IMR-90 (cell line): ENCODE data around the gene ITGA5. TPM values are rescaled to one million over a fixed set of nuclear protein-coding genes. Genes with fewer than 3 reads are reported as not detected.

Source experiments
- ATAC-seq: fragments of 200-7000 bp; cut with Tn5 transposase; 2 replicates; pipeline ENCODE4 v1.9.1; 2020; ENCODE audit warnings: low read depth, mild to moderate bottlenecking, moderate library complexity
- BruUV-seq: library from RNA; stranded (reverse); fragments of 400-500 nt; replicated peaks from 2 replicates; lab custom pipeline; 2021; lab: Mats Ljungman, UMichigan
- CTCF ChIA-PET: fragments of 300-600 bp; formaldehyde crosslinking; extraction: SDS; loops from one replicate; lab custom pipeline; 2021; ENCODE audit warnings: antibody characterized with exemption; lab: Yijun Ruan, JAX
- POLR2A ChIA-PET: fragments of 300-600 bp; sonication (Branson Sonifier 250); formaldehyde crosslinking; loops from one replicate; lab custom pipeline; 2022; ENCODE audit warnings: antibody characterized with exemption; ENCODE audit not compliant: unreplicated experiment; lab: Charles Lee
- DNase-seq: peaks from one replicate; pipeline ENCODE4 v3.0.0; 2013
- H2AFZ ChIP-seq: replicated peaks from 2 replicates; pipeline ENCODE3; 2013; ENCODE audit warnings: low read length, mild to moderate bottlenecking; ENCODE audit not compliant: poor library complexity
- H2AK5ac ChIP-seq: 2 replicates; pipeline ENCODE4 v1.6.1; 2013; ENCODE audit warnings: low read depth, low read length, inconsistent platforms
- H2AK9ac ChIP-seq: replicated peaks from 2 replicates; pipeline ENCODE3; 2013; ENCODE audit warnings: mild to moderate bottlenecking, low read depth, low read length, moderate library complexity; ENCODE audit not compliant: poor library complexity
- H2BK120ac ChIP-seq: 2 replicates; pipeline ENCODE4 v1.6.1; 2013; ENCODE audit warnings: low read depth, low read length, inconsistent platforms
- H2BK15ac ChIP-seq: 3 replicates; pipeline ENCODE4 v1.6.1; 2013; ENCODE audit warnings: low read depth, low read length, inconsistent platforms
- H2BK20ac ChIP-seq: 2 replicates; pipeline ENCODE4 v1.6.1; 2013; ENCODE audit warnings: low read depth, mild to moderate bottlenecking, inconsistent platforms, low read length, moderate library complexity
- H2BK5ac ChIP-seq: 2 replicates; pipeline ENCODE4 v1.6.1; 2013; ENCODE audit warnings: mild to moderate bottlenecking, low read depth, low read length, inconsistent platforms; ENCODE audit not compliant: poor library complexity, severe bottlenecking
- H3K14ac ChIP-seq: replicated peaks from 2 replicates; pipeline ENCODE4 v1.6.1; 2013; ENCODE audit warnings: low read depth, low read length, inconsistent platforms
- H3K18ac ChIP-seq: 2 replicates; pipeline ENCODE4 v1.6.1; 2013; ENCODE audit warnings: low read depth, low read length, control low read depth
- H3K23ac ChIP-seq: 2 replicates; pipeline ENCODE4 v1.6.1; 2013; ENCODE audit warnings: low read depth, low read length, inconsistent platforms
- H3K27ac ChIP-seq: 2 replicates; pipeline ENCODE4 v1.5.1; 2013; ENCODE audit warnings: mild to moderate bottlenecking, control low read depth, low read length; ENCODE audit not compliant: insufficient read depth
- H3K27me3 ChIP-seq: 2 replicates; pipeline ENCODE4 v1.6.1; 2013; ENCODE audit warnings: low read length; ENCODE audit not compliant: control insufficient read depth, insufficient read depth
- H3K36me3 ChIP-seq: 2 replicates; pipeline ENCODE4 v1.6.1; 2013; ENCODE audit warnings: low read length, mixed read lengths; ENCODE audit not compliant: control insufficient read depth, insufficient read depth
- H3K4ac ChIP-seq: 2 replicates; pipeline ENCODE4 v1.6.1; 2013; ENCODE audit warnings: low read depth, low read length, inconsistent platforms
- H3K4me1 ChIP-seq: 2 replicates; pipeline ENCODE4 v1.6.1; 2013; ENCODE audit warnings: low read length, mixed read lengths; ENCODE audit not compliant: control insufficient read depth, insufficient read depth
- H3K4me2 ChIP-seq: 2 replicates; pipeline ENCODE4 v1.6.1; 2013; ENCODE audit warnings: low read depth, mild to moderate bottlenecking, control low read depth, low read length, moderate library complexity
- H3K4me3 ChIP-seq: 2 replicates; pipeline ENCODE4 v1.5.1; 2013; ENCODE audit warnings: low read depth, mild to moderate bottlenecking, control low read depth, low read length, moderate library complexity; ENCODE audit not compliant: insufficient read depth
- H3K56ac ChIP-seq: 2 replicates; pipeline ENCODE4 v1.6.1; 2013; ENCODE audit warnings: low read length, inconsistent platforms; ENCODE audit not compliant: insufficient read depth; ENCODE audit errors: extremely low read depth
- H3K79me1 ChIP-seq, 2 experiments: 2 replicates each; pipeline ENCODE4 v1.6.1; 2013; ENCODE audit warnings: low read length in 2 of 2, inconsistent platforms in 1 of 2, low read depth in 1 of 2
- H3K9ac ChIP-seq: 2 replicates; pipeline ENCODE4 v1.6.1; 2013; ENCODE audit warnings: low read depth, low read length, control low read depth
- H3K9me1 ChIP-seq: 2 replicates; pipeline ENCODE4 v1.6.1; 2013; ENCODE audit warnings: low read length, inconsistent platforms; ENCODE audit not compliant: insufficient read depth
- H3K9me3 ChIP-seq: 2 replicates; pipeline ENCODE4 v1.6.1; 2013; ENCODE audit warnings: low read length; ENCODE audit not compliant: control insufficient read depth, insufficient read depth
- H4K20me1 ChIP-seq: 2 replicates; pipeline ENCODE4 v1.6.1; 2013; ENCODE audit warnings: low read length, inconsistent platforms; ENCODE audit not compliant: insufficient read depth
- H4K5ac ChIP-seq: 2 replicates; pipeline ENCODE4 v1.6.1; 2013; ENCODE audit warnings: mild to moderate bottlenecking, low read depth, low read length, control low read depth
- H4K8ac ChIP-seq, 2 experiments: 2 replicates each; pipeline ENCODE4 v1.6.1; 2013; ENCODE audit warnings: low read depth in 2 of 2, low read length in 2 of 2, control low read depth in 1 of 2, inconsistent platforms in 1 of 2
- H4K91ac ChIP-seq: 2 replicates; pipeline ENCODE4 v1.6.1; 2013; ENCODE audit warnings: low read depth, low read length, inconsistent platforms; ENCODE audit not compliant: insufficient read depth
- ELK1 ChIP-seq: fragments of 150-350 bp; IDR thresholded peaks from 2 replicates; pipeline ENCODE4 v1.6.1; 2016; ENCODE audit warnings: low read depth, mild to moderate bottlenecking, low read length, moderate library complexity, borderline replicate concordance
- FOS ChIP-seq: fragments of 150-350 bp; IDR thresholded peaks from 2 replicates; pipeline ENCODE4 v1.6.1; 2016; ENCODE audit warnings: low read depth, low read length
- MAFK ChIP-seq: IDR thresholded peaks from 2 replicates; pipeline ENCODE4 v1.6.1; 2012; ENCODE audit warnings: low read depth, low read length, improper control_type of control experiment
- MAZ ChIP-seq: IDR thresholded peaks from 2 replicates; pipeline ENCODE4 v1.6.1; 2012; ENCODE audit warnings: low read depth, mild to moderate bottlenecking, low read length, improper control_type of control experiment, moderate library complexity, borderline replicate concordance
- MXI1 ChIP-seq: IDR thresholded peaks from 2 replicates; pipeline ENCODE4 v1.6.1; 2012; ENCODE audit warnings: low read depth, mild to moderate bottlenecking, low read length, moderate library complexity, borderline replicate concordance
- NFE2L2 ChIP-seq: fragments of 150-350 bp; IDR thresholded peaks from 2 replicates; pipeline ENCODE4 v1.6.1; 2016; ENCODE audit warnings: low read depth, mild to moderate bottlenecking, low read length
- RAD21 ChIP-seq: IDR thresholded peaks from 2 replicates; pipeline ENCODE4 v1.6.1; 2012; ENCODE audit warnings: low read length, improper control_type of control experiment
- RCOR1 ChIP-seq: IDR thresholded peaks from 2 replicates; pipeline ENCODE4 v1.6.1; 2012; ENCODE audit warnings: mild to moderate bottlenecking, low read length, improper control_type of control experiment; ENCODE audit not compliant: insufficient replicate concordance
- RFX5 ChIP-seq: IDR thresholded peaks from 2 replicates; pipeline ENCODE4 v1.8.0; 2012; ENCODE audit warnings: low read depth, mild to moderate bottlenecking, low read length, moderate library complexity
- WGBS, 2 experiments: methylation state at CpG; one replicate each; pipeline versions ENCODE4 v1.1.5 to v1.1.7; 2013; ENCODE audit warnings: missing lambda C conversion rate in 2 of 2; ENCODE audit not compliant: insufficient read length in 1 of 2; ENCODE audit errors: extremely low coverage in 2 of 2; 5-methylcytosine and 5-hydroxymethylcytosine counted together
- dilution Hi-C: fragments of 300-500 bp; cut with HindIII; formaldehyde crosslinking; loops from one replicate; pipeline ENCODE4 v1.14.3; 2018; ENCODE audit warnings: low sequenced_read_pairs; ENCODE audit not compliant: unreplicated experiment
- in situ Hi-C: fragments of 300-500 bp; cut with MboI; formaldehyde crosslinking; loops from 3 replicates; pipeline ENCODE4 v1.14.3; 2019; ENCODE audit warnings: low sequenced_read_pairs, inconsistent platforms, mixed read lengths
- intact Hi-C: fragments of 100-400 bp; cut with micrococcal nuclease; formaldehyde crosslinking; loops from 2 replicates; pipeline ENCODE4 v1.10.0; 2022
- polyA plus RNA-seq, 3 experiments: library from polyadenylated mRNA; depleted of rRNA; stranded (reverse); fragments of >200 nt; gene quantifications; 2 replicates each; pipeline ENCODE4 v1.2.3, GENCODE V29; 2012; ENCODE audit warnings: low replicate concordance in 1 of 3
- total RNA-seq: library from RNA; depleted of rRNA; stranded (reverse); fragments of >200 nt; gene quantifications from 2 replicates; pipeline ENCODE4 v1.2.3, GENCODE V29; 2012
- TF ChIP-seq, protein P1 (sequence below): conservative IDR thresholded peaks from 2 replicates; pipeline ENCODE4 v1.5.1; 2012; ENCODE audit warnings: mild to moderate bottlenecking, low read depth, low read length, improper control_type of control experiment

Gene ITGA5
- total and polyA plus RNA-seq, 2 of the 4 experiments (the other 2 are of a cell fraction): 159 to 259 TPM

DNA sequence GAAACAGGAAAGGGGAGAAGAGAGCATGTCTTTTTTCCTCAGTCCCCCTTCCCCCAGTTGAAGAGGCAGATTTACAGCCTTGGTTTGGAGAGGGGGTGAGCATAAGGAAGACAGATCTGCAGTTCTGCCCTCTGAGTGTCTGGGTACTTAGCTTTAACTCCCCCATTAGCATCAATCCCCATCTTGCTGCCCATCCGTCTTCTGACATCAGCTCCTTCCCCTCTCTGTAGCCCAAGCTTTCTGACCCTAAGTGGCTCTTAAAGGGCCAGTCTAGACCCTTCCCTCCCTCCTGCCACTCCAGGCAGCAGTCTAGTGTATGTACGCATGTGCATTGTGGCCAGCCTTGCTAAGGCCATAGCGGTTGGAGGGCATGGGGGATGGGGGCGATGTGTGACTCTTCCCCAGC is 62.1 kb downstream of the ITGA5 start:
- TF ChIP-seq MAZ (no peak), MXI1 (no peak), RAD21 (no peak), NFE2L2 (no peak), RCOR1 (no peak), FOS (no peak), MAFK (no peak), ELK1 (no peak), RFX5 (no peak)
- TF ChIP-seq, protein P1, sequence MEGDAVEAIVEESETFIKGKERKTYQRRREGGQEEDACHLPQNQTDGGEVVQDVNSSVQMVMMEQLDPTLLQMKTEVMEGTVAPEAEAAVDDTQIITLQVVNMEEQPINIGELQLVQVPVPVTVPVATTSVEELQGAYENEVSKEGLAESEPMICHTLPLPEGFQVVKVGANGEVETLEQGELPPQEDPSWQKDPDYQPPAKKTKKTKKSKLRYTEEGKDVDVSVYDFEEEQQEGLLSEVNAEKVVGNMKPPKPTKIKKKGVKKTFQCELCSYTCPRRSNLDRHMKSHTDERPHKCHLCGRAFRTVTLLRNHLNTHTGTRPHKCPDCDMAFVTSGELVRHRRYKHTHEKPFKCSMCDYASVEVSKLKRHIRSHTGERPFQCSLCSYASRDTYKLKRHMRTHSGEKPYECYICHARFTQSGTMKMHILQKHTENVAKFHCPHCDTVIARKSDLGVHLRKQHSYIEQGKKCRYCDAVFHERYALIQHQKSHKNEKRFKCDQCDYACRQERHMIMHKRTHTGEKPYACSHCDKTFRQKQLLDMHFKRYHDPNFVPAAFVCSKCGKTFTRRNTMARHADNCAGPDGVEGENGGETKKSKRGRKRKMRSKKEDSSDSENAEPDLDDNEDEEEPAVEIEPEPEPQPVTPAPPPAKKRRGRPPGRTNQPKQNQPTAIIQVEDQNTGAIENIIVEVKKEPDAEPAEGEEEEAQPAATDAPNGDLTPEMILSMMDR: no peak
- Histone ChIP-seq H3K4me2 (no peak overlapping the region), H2BK120ac (no peak overlapping the region), H2AFZ (no peak overlapping the region), H4K20me1 (no peaks in the 10 kb centered on the region), H3K18ac (no peak overlapping the region), H2BK5ac (no peak overlapping the region), H2AK5ac (no peak overlapping the region), H2AK9ac (no peak overlapping the region), H3K9ac (no peak overlapping the region), H3K4me3 (no peak overlapping the region), H3K27me3 (no peaks in the 10 kb centered on the region), H4K8ac (no peak overlapping the region), H2BK15ac (no peak overlapping the region), H3K4ac (no peak overlapping the region), H3K56ac (no peak overlapping the region), H4K91ac (no peak overlapping the region), H2BK20ac (no peak overlapping the region), H3K14ac (no peak overlapping the region), H3K4me1 (peaks cover 33% of the 10 kb centered on the region), H3K23ac (no peak overlapping the region), H3K9me3 (no peaks in the 10 kb centered on the region), H3K27ac (no peak overlapping the region), H3K79me1 (peaks cover 0 to 24% of the 10 kb centered on the region in 2 experiments; a peak in 2 of 4 replicates), H4K5ac (no peak overlapping the region), H3K9me1 (peaks cover 23% of the 10 kb centered on the region; the same call in 1 of the 2 replicates), H3K36me3 (no peaks in the 10 kb centered on the region)
- intact Hi-C loops (no loop called here), in situ Hi-C loops (no loop called here), dilution Hi-C loops (no loop called here)
- POLR2A ChIA-PET: no interaction called here
- CTCF ChIA-PET: interaction anchor here (1.2 to 1.5 kb wide), 2 partner anchors 15 to 82 kb away, joined by 3 read pairs; no protein-coding TSS in a partner anchor
- WGBS, 2 experiments: 80% methylated on average over 1 of the region's 4 CpGs; no CpG with 5 or more reads in 1 of the 2 experiments
- BruUV-seq: no TSS peak
- DNase-seq (no peak), ATAC-seq (no peak)
